IPS-11a (cell line): ENCODE data around the gene STIP1.

Experiments
- H3K4me3 ChIP-seq: one replicate; pipeline ENCODE4 v1.5.1; 2013; ENCODE audit warnings: low read depth, low read length, control low read depth

Gene STIP1

DNA sequence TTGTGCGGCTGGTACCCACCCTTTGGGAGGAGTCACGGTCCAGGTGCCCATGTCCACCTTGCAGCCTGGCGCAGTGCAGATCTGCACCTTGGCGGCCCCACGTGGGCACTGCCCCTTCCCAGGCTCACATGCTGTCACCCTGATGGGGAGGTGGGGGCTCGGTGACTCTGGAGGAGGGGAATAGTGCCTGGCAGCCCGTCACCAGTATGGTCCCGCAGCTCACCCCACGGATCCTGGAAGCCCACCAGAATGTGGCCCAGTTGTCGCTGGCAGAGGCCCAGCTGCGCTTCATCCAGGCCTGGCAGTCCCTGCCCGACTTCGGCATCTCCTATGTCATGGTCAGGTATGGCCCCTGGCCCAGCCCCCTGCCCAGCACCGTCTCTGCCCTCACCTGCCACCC lies 34.8 kb downstream of the STIP1 start:
- no peak overlapping the region for H3K4me3 ChIP-seq

DNA sequence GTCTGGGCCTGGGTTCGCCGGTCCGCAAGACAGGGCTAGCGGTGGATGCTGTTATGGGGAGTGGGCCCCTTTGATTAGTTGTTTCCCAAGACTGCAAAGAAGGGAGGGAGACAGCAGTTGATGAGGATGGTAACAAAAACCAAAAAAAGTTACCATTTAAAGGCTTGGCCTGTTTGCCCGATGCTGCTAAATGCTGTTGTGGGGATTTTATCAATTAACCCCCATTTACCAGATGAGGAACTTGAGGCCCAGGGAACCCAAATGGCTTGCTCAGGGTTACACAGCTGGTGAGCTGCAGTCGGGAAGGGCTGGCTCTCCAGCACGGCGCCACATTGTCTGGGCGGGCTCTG lies 36.7 kb downstream of the STIP1 start:
- no peak overlapping the region for H3K4me3 ChIP-seq

DNA sequence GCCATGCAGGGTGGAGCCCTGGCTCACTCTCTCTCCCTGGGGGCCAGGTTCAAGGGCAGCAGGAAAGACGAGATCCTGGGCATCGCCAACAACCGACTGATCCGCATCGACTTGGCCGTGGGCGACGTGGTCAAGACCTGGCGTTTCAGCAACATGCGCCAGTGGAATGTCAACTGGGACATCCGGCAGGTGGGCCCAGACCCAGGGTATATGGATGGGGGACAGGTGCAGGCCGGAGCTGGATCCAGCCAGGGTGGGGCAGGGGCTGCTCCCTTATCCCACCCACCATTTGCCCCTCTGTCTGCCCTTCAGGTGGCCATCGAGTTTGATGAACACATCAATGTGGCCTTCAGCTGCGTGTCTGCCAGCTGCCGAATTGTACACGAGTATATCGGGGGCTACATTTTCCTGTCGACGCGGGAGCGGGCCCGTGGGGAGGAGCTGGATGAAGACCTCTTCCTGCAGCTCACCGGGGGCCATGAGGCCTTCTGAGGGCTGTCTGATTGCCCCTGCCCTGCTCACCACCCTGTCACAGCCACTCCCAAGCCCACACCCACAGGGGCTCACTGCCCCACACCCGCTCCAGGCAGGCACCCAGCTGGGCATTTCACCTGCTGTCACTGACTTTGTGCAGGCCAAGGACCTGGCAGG lies 37.2 kb downstream of the STIP1 start:
- no peak overlapping the region for H3K4me3 ChIP-seq

DNA sequence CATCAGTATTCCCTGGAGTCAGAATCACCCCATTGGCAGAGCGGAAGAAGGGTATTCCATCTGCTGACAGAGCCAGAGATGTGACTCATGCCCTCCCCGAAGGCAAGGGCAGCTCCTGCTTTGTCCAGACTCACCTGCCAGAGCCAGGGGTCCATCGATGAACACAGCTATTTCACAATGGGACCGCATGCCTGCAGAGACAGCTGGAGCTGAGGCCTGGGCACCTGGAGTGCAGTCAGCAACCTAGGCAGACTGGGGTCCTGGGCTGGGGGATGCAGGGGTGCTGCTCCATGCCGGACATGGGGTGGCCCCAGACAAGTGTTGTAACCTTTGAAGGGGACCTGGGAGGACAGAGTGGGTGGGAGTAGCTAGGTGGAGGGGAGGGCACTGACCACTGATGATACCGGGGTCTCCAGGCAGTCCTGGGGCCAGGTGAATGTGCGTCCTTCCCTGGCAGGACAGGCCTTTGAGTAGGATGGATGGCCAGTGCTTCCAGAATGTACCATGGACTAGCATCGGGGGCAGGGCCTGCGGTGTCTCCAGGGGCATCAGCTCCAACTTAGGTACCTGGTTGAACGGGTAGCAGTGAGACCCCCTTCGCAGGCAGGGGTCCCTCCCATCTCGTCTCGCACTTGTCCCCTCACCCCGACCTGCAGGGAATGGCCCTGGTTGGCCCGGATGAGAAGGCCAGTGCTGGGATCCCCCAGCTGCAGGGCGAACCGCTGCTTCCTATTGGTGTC lies 38.4 kb downstream of the STIP1 start:
- H3K4me3 ChIP-seq, result no peak overlapping the region

DNA sequence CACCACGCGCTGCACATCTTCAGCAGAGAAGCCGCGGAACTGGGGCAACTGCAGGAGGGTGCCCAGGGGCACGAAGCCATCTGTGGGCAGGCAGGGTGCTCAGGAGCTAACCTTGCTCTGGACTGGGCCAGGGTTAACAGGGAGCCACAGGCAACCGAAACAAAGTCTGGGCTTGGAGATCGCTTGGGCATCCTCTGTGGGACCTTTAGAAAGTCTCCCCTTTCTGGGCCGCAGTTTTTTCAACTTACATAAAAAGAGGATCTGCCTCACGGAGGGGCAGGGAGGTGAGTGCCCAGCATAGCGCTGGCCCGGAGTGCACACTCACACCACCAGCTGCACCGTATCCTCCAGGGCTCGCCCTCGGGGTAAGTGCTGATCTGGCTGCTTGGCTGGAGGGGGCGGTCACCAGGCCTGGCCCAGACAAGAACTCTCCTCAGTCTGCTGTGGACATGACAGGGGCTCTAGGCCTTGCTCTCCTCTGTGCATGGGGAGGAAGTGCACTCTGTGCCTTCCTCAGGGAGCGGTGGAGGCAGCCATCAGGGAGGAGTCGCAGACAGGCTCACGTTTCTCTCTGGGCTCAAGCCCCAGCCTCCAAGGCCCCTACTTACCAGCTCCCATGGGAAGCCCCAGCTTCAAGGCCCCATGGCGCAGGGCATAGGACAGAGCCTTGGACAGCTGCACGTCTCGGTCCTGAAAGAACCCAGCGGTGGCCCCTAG lies 39.1 kb downstream of the STIP1 start:
- H3K4me3 ChIP-seq, result peak overlapping the region; percentile 78

DNA sequence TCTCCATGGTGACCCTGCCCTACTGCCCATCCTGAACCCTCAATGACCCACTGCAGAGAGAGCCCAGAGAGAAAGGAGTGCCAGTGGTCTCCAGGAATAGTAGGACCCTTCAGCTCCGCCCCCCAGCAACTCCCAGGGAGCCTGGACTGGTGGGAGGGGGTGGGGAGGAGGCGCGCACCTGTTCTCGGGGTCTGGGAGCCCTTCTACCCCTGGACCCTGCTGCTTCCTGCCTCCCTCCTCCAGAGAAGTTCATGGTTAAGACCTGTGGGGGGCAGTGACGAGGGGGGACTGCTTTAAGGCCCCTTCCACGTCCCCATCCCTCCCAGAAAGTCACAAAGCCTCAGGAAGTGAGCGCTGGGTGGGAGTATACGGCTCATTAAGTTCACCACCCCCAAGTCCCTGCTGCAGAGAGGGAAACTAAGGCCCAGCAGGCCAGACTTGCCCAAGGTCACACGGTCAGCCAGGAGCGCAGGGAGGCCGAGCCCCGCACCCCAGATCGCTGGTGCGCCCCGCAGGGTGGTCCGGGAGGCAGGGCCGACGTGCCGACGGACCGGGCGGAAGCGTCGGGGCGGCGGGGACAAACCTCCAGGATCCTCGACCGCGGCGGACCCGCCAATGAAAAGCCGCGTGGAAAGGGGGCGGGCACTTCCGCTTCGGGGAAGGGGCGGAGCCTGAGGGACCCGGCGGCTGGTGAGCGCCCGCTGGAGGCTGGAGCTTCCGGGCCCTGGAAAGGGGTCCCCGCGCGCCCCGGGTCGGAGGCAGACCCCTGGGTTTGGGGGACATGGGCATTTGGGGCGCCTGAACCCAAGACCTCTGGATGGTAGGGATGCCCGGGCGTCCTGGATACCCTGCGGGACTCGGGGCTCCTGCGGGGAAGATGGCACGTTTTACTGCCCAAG lies 39.9 kb downstream of the STIP1 start, which contains the start of the genes NUDT22 and TRPT1:
Gene NUDT22 (plus strand): TSS at position 667 of the 899 bp plus-strand sequence. CDS start 379 bp downstream, outside the sequence.
Gene TRPT1 (minus strand): TSS at position 579 of the 899 bp plus-strand sequence. CDS start 326 bp downstream, at position 253.
- H3K4me3 ChIP-seq, result peak within 1 kb of the TSS; percentile 78

DNA sequence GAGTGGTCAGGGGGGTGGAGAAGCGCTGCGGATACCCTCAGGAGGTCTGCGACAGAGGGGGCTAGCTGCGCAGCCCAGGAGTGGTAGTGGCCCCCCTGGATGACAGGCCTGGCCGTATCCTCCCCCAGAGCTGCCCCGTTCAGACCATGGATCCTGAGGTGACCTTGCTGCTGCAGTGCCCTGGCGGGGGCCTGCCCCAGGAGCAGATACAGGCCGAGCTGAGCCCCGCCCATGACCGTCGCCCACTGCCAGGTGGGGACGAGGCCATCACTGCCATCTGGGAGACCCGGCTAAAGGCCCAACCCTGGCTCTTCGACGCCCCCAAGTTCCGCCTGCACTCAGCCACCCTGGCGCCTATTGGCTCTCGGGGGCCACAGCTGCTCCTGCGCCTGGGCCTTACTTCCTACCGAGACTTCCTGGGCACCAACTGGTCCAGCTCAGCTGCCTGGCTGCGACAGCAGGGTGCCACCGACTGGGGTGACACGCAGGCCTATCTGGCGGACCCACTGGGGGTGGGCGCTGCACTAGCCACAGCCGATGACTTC lies 40.6 kb downstream of the STIP1 start:
- H3K4me3 ChIP-seq, result peak overlapping the region; percentile 78

DNA sequence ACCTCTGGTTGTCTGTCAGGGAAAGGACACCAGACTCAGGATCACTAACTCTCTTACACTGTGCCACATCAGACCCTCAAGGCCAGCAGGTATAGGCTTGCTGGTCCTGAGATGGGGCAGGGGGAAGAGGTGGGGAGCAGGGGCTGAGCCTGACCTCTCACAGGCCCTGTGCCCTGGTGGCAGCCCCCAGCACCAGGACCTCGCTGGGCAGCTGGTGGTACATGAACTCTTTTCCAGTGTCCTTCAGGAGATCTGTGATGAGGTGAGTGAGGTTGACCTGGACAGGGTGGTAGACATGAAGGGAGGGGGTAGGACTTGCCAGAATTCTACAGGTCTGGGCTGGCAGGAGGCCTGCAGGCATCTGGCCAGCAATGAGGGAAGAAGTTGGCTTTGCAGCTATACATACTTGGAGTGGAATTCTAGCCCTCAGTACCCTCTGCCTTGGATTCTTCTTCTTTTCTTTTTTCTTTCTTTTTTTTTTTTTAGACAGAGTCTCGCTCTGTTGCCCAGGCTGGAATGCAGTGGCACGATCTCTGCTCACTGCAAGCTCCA lies 41.5 kb downstream of the STIP1 start:
- H3K4me3 ChIP-seq, result no peak overlapping the region

DNA sequence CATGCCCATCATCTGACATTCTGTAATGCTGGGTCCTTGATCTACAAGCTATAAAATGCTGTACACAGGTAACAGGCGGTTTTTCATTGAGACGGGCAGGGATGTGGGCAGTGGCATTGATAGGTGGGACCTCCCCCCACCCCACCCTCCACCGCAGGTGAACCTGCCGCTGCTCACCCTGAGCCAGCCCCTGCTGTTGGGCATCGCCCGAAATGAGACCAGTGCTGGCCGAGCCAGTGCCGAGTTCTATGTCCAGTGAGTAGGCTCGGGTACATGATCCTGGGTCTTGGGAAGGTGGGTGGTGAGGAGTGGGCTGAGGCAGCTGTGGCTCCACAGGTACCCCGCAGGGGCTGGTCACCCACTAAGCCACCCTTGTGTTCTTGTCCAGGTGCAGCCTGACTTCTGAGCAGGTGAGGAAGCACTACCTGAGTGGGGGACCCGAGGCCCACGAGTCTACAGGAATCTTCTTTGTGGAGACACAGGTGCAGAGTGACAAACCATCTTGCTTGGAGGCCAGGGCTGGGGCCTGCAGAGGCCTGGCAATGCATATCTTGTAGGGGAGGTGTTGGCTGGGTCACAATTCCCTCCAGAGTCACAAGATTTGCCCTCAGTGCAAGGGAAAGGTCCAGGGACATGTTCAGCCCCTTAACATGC lies 43.2 kb downstream of the STIP1 start:
- H3K4me3 ChIP-seq, result no peak overlapping the region

DNA sequence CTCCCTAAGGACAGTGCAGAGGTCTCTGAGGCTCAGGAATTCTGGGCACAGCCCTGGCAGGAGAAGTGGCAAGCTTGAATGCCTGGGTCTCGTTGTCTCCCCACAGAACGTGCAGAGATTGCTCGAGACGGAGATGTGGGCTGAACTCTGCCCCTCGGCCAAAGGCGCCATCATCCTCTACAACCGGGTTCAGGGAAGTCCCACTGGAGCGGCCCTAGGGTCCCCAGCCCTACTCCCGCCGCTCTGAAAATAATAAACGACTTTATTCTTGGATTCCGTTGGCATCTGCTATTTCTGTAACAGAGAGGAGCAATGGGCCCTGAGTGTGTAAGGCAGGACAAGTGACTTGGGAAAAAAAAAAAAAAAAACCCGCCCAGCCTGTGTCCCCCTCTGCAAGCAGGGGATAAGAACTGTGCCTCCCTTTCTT lies 43.8 kb downstream of the STIP1 start:
- H3K4me3 ChIP-seq, result peak overlapping the region; percentile 61

DNA sequence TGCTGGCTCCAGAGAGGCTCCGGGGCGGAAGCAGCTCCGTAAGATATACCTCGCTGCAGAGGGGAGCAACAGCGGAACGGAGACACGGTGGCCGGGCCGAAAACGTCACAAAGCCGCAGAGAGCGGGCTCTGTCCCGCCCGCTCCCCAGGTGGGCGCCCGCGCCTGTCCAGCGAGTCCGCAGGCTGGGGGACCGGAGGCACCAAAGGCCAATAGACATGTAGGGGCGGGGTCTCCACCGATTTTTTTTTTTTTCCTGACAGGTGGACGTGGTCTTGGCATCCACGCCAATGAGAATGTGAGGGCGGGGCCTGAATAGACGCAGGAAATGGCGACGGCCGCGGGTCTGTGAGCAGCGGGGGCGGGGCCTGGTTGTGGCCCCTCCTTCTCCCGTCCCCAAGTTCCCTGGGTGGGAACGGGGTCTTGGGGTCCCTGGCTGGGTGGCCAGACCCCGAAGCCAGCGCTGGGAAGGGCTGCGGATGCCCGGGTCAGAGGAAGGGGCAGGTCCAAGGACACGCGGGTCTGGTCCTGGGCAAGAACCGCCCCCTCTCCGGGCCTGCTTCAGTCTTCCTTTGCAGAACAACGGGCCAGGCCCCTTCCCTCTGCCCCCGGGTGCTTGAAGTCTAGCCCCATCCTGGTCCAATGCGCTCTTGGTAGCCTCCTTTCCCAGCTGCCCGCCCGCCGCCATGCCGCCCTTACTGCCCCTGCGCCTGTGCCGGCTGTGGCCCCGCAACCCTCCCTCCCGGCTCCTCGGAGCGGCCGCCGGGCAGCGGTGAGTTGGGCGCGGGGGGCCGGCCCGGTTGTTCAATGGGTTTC lies 44.4 kb downstream of the STIP1 start, which contains the start of gene DNAJC4:
Gene DNAJC4 (plus strand): TSS at position 378 of the 814 bp plus-strand sequence. CDS start 307 bp downstream, at position 685.
- H3K4me3 ChIP-seq, result peak within 1 kb of the TSS; percentile 61

DNA sequence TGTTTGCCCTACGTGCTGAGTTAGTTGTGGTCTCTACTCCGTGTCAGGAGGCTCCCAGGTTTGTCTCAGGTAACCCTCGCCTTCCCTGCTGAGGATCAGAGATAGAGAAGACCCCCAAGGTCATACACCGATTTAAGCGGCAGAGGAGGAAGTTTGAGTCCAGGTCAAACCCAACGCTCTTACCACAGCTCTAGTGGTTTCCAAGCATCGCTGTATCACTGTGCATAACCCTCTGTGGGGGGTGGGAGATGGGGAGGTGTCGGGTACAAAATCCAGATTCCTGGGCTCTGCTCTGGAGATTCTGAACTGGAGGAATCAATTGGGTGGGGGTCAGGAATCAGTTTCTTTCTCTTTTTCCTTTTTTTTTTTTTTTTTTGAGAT lies 45.0 kb downstream of the STIP1 start:
- peak overlapping the region; percentile 61 for H3K4me3 ChIP-seq

DNA sequence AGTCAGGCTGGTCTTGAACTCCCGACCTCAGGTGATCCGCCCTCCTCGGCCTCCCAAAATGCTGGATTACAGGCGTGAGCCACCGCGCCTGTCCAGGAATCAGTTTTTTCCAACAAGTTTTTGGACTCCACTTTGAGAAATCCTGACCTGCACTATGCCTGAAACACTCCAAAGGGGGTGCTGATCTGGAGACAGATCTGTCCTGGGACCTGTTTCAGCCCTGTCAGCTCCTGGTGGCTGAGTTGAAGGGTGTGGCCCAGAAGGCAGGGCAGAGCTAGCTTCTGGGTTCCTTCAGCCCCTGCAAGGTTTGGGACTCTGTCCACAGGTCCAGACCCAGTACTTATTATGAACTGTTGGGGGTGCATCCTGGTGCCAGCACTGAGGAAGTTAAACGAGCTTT lies 45.6 kb downstream of the STIP1 start:
- no peak overlapping the region for H3K4me3 ChIP-seq

DNA sequence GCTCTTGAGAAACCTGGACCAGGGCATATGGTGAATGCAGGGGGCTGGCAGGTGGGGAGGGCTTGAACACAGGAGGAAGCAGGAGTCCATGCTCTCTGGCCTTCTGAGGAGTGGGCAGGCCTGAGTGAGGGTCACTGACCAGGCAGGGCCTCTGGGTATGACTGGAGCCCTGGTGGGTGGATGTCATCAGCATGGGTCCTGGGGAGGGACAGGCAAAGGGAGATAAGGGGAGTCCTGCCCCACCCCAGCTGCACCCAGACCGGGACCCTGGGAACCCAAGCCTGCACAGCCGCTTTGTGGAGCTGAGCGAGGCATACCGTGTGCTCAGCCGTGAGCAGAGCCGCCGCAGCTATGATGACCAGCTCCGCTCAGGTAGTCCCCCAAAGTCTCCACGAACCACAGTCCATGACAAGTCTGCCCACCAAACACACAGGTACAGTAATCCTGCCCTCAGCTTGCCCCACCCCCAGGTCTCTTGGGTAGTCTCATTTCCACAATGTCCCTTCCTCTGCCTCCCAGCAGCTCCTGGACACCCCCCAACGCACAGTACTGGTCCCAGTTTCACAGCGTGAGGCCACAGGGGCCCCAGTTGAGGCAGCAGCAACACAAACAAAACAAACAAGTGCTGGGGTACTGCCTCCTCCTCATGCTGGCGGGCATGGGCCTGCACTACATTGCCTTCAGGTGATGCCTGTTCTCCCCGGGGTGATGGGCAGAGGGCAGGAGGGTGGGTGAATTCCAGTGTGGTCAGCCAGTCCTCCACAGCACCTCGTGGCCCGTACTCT lies 46.4 kb downstream of the STIP1 start:
- no peak overlapping the region for H3K4me3 ChIP-seq

DNA sequence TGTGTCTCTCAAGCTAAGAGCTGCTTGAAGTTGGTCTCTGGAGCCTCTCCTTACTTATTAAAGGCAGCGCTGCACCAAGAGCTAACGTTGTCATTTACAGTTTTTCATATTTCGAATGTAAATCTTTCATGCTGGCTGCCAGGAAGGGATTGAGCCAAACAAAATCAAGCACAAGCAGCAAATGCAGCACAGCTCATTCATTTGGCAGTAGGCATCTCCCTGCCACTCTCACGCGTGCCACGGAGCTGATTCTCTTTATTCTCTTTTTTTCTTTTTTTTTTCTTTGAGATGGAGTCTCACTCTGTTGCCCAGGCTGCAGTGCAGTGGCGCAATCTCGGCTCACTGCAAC lies 47.0 kb downstream of the STIP1 start:
- no peak overlapping the region for H3K4me3 ChIP-seq

DNA sequence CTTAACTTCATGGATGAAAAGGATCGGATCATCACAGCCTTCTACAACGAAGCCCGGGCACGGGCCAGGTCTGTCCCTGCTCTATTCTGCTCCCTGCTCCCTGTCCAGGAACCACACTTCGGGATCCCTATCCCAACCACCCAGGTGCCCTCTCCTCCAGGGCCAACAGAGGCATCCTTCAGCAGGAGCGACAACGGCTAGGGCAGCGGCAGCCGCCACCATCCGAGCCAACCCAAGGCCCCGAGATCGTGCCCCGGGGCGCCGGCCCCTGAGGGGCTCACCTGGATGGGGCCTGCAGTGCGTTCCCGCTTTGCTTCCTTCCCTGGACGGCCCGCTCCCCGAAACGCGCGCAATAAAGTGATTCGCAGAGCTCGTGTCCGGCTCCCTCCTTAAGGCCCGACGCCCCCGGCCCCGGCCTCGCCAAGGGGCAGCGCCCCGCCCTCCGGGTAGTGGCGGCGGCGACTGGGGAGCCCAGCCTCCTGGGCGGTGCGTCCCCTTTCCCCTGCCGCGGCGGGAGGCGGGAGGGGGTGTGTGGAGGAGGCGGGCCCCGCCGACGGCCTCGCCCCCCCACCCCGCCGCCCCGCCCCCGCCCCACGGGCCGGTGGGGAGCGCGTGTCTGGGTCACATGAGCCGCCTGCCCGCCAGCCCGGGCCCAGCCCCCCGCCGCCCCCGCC lies 48.1 kb downstream of the STIP1 start, which contains the start of gene VEGFB:
Gene VEGFB (plus strand): TSS at position 672 of the 674 bp plus-strand sequence. CDS start 250 bp downstream, outside the sequence.
- H3K4me3 ChIP-seq, result peak within 1 kb of the TSS; percentile 48

DNA sequence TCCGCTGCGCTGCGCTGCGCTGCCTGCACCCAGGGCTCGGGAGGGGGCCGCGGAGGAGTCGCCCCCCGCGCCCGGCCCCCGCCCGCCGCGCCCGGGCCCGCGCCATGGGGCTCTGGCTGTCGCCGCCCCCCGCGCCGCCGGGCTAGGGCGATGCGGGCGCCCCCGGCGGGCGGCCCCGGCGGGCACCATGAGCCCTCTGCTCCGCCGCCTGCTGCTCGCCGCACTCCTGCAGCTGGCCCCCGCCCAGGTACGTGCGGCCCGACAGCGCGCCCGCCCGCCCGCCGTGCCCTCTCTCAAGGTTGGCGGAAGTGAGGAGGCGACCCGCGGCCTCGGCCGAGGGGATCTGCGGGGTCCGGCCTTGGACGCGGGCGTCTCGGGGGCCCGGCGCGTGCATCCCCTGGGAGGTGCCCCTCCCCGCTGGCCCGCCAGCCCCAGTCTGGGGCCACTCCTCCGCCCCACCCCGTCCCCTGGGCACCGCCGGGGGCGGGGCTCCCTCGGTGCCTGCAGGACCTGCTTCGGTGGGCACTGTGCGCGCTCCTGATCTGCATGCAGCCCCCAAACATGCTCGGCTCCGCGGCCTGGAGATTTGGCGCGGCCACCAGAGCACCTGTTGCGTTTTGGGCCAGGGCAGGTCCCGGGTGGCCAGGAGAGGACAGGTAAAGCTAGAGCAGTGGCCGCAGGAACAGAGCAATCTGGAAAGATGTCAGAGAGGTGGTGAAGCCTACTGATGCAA lies 48.8 kb downstream of the STIP1 start:
- peak overlapping the region; percentile 29 for H3K4me3 ChIP-seq
